MM.1S (cell line): ENCODE results near the gene FBXW5.

Source experiments
- EZH2 ChIP-seq: fragments of 300-600 bp; sonication (generic); optimal IDR thresholded peaks from 2 replicates; pipeline ENCODE3; 2017; ENCODE audit warnings: low read depth, mild to moderate bottlenecking, antibody characterized with exemption, low read length, mixed read lengths
- EZH2phosphoT487 ChIP-seq: fragments of 300-600 bp; sonication (generic); IDR thresholded peaks from 2 replicates; pipeline ENCODE4 v1.6.1; 2018; ENCODE audit warnings: antibody characterized with exemption, low read length
- TF ChIP-seq, protein P1 (sequence below): fragments of 300-600 bp; sonication (generic); IDR thresholded peaks from 2 replicates; pipeline ENCODE4 v1.5.1; 2016; ENCODE audit warnings: antibody characterized with exemption, low read length, mixed read lengths

DNA sequence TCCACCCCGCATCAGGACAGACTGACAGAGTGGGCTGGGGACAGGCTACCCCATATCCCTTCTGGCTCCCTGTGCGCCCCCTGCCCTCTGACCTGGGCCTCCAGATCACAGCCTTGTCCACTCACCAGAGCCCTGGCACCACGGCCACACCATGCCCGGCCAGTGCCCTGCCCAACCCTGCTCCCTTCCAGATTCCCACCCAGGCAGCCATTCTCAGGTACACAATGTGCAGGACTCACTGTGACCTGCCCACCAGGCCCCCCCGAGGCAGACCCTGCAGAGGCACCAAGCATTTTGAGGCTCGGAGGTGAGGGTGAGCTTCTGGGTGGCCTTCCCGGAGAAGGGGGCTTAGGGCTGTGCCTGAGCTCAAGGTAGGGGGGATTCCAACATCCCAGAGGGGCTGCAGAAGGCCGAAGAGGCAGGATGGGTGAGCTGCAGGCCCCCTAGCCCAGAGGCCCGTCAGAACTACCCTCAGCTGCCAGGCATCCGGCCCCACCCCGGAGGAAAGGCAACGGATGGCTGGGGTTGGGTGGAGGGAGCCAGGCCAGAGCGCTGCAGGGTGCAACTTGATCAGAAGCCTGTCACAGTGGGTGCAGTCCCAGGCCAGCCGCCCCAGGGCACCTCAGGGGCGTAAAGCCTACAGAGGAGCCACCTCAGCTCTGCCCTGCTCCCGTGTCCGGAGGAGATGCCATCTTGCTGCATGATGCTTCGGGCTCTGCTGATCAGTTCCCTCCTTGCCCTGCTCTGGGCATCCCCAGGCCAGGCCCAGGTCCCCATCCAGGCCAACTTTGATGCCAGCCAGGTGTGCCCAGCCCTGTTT is 37.9 kb upstream of the FBXW5 start, which contains the start of gene LCNL1:
- TF ChIP-seq, protein P1, sequence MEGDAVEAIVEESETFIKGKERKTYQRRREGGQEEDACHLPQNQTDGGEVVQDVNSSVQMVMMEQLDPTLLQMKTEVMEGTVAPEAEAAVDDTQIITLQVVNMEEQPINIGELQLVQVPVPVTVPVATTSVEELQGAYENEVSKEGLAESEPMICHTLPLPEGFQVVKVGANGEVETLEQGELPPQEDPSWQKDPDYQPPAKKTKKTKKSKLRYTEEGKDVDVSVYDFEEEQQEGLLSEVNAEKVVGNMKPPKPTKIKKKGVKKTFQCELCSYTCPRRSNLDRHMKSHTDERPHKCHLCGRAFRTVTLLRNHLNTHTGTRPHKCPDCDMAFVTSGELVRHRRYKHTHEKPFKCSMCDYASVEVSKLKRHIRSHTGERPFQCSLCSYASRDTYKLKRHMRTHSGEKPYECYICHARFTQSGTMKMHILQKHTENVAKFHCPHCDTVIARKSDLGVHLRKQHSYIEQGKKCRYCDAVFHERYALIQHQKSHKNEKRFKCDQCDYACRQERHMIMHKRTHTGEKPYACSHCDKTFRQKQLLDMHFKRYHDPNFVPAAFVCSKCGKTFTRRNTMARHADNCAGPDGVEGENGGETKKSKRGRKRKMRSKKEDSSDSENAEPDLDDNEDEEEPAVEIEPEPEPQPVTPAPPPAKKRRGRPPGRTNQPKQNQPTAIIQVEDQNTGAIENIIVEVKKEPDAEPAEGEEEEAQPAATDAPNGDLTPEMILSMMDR: no peak
- no peak for TF ChIP-seq EZH2phosphoT487
- no peak for TF ChIP-seq EZH2
